ENCODE data around the gene TNFRSF18. TPM values are rescaled to one million over a fixed set of nuclear protein-coding genes. Genes with fewer than 3 reads are reported as not detected.

TNFRSF18 gene
- total RNA-seq, 2 experiments from 2014 or later, result 126 to 135 TPM

GRCh38 chr1:1210726-1211540 lies 4.5 kb upstream of the TNFRSF18 start:
- Mint-ChIP-seq H3K4me1 (ENCODE audit: low read depth) (peaks cover 46% of the 10 kb centered on the region), H3K36me3 (ENCODE audit: low read depth) (peaks cover 16% of the 10 kb centered on the region), H3K4me3 (peak overlapping the region; percentile 60), H3K27ac (no peak overlapping the region), H3K27me3 (no peaks in the 10 kb centered on the region), H3K9me3 (no peaks in the 10 kb centered on the region)
- POLR2A ChIA-PET, result interaction anchor here (1.0 to 1.7 kb wide), 2 partner anchors 17 to 88 kb away, joined by 3 to 4 read pairs; no protein-coding TSS in a partner anchor
- TF ChIP-seq CTCF (IDR thresholded peaks at IDR 0.05), result no peak
- no peak for DNase-seq
- CTCF ChIA-PET, result interaction anchor here (2.1 kb wide), 1 partner anchor 89 kb away, joined by 6 read pairs; no protein-coding TSS in a partner anchor
- no peak for ATAC-seq
- intact Hi-C loops (cut with micrococcal nuclease), result no loop called here

GRCh38 chr1:1208713-1209433 lies 2.5 kb upstream of the TNFRSF18 start:
- peak; percentile 17 for ATAC-seq
- POLR2A ChIA-PET, result interaction anchor here (0.7 to 1.7 kb wide), 5 partner anchors 15 to 176 kb away, joined by 3 to 4 read pairs (median 4); no protein-coding TSS in a partner anchor
- Mint-ChIP-seq H3K36me3 (ENCODE audit: low read depth) (peaks cover 18% of the 10 kb centered on the region), H3K4me1 (ENCODE audit: low read depth) (peaks cover 31% of the 10 kb centered on the region), H3K27me3 (no peaks in the 10 kb centered on the region), H3K4me3 (peak overlapping the region; percentile 79), H3K27ac (peak overlapping the region; percentile 98), H3K9me3 (no peaks in the 10 kb centered on the region)
- TF ChIP-seq CTCF (IDR thresholded peaks at IDR 0.05), result no peak
- DNase-seq, result peak; percentile 86
- intact Hi-C loops (cut with micrococcal nuclease), result loop anchor here (10.0 kb wide), 1 partner anchor 64 kb away; no protein-coding TSS in a partner anchor
- CTCF ChIA-PET, result interaction anchor here (1.3 to 3.7 kb wide), 4 partner anchors 11 to 87 kb away, joined by 3 to 20 read pairs (median 5); no protein-coding TSS in a partner anchor

- ATAC-seq (no peak), DNase-seq (no peak)
- Mint-ChIP-seq H3K36me3 (ENCODE audit: low read depth) (peaks cover 18% of the 10 kb centered on the region), H3K4me3 (peak overlapping the region; percentile 79), H3K4me1 (ENCODE audit: low read depth) (peaks cover 31% of the 10 kb centered on the region), H3K9me3 (no peaks in the 10 kb centered on the region), H3K27ac (peak overlapping the region; percentile 98), H3K27me3 (no peaks in the 10 kb centered on the region)
- ChIA-PET POLR2A (interaction anchor here (0.7 to 3.7 kb wide), 9 partner anchors 8 to 51 kb away, joined by 3 to 18 read pairs (median 3); partner anchors contain the start of gene TNFRSF4), CTCF (interaction anchor here (1.2 to 3.7 kb wide), 3 partner anchors 14 to 143 kb away, joined by 3 to 20 read pairs (median 4); no protein-coding TSS in a partner anchor)
- no peak for TF ChIP-seq CTCF (IDR thresholded peaks at IDR 0.05)
- intact Hi-C loops (cut with micrococcal nuclease), result loop anchor here (10.0 kb wide), 1 partner anchor 63 kb away; no protein-coding TSS in a partner anchor
Measured at GRCh38 chr1:1207571-1207892, 1.1 kb upstream of the TNFRSF18 start.

GRCh38 chr1:1206966-1207531 lies 657 bp upstream of the TNFRSF18 start:
- peak; percentile 50 for DNase-seq
- POLR2A ChIA-PET, result interaction anchor here (0.7 to 3.7 kb wide), 8 partner anchors 8 to 48 kb away, joined by 3 to 18 read pairs (median 3); partner anchors contain the start of gene TNFRSF4

More at GRCh38 chr1:1206966-1207531, 657 bp upstream of the TNFRSF18 start:
- intact Hi-C loops (cut with micrococcal nuclease), result loop anchor here (10.0 kb wide), 1 partner anchor 62 kb away; no protein-coding TSS in a partner anchor
- H3K4me1 Mint-ChIP-seq (ENCODE audit: low read depth), result peaks cover 31% of the 10 kb centered on the region
- peaks cover 16% of the 10 kb centered on the region for H3K36me3 Mint-ChIP-seq (ENCODE audit: low read depth)
- no peaks in the 10 kb centered on the region for H3K9me3 Mint-ChIP-seq
- peak overlapping the region; percentile 98 for H3K27ac Mint-ChIP-seq
- H3K27me3 Mint-ChIP-seq, result no peaks in the 10 kb centered on the region
- H3K4me3 Mint-ChIP-seq, result peak overlapping the region; percentile 79
- TF ChIP-seq CTCF (IDR thresholded peaks at IDR 0.05), result no peak
- CTCF ChIA-PET, result interaction anchor here (1.2 to 3.7 kb wide), 3 partner anchors 13 to 143 kb away, joined by 3 to 20 read pairs (median 4); no protein-coding TSS in a partner anchor
- no peak for ATAC-seq

All from activated CD8-positive, alpha-beta T cell treated with anti-CD3 and anti-CD28 coated beads for 36 hours (primary cell).